Mammary epithelial cell (primary cell): Measurements from ENCODE around the gene FBN2.

Source experiments
- EZH2 ChIP-seq: IDR thresholded peaks from 2 replicates; pipeline ENCODE4 v1.6.1; 2012; ENCODE audit warnings: low read length, inconsistent platforms, borderline replicate concordance
- TF ChIP-seq, protein P1 (sequence below), 2 donors: IDR thresholded peaks in 1 of 2; conservative IDR thresholded peaks in 1 of 2; 2 replicates each; pipeline ENCODE4 v1.5.1; 2011 to 2012; ENCODE audit warnings: inconsistent platforms in 2 of 2, low read length in 2 of 2, mild to moderate bottlenecking in 2 of 2, control low read depth in 1 of 2, low read depth in 1 of 2; ENCODE audit not compliant: insufficient read depth in 1 of 2; ENCODE audit errors: extremely low read depth in 1 of 2

DNA sequence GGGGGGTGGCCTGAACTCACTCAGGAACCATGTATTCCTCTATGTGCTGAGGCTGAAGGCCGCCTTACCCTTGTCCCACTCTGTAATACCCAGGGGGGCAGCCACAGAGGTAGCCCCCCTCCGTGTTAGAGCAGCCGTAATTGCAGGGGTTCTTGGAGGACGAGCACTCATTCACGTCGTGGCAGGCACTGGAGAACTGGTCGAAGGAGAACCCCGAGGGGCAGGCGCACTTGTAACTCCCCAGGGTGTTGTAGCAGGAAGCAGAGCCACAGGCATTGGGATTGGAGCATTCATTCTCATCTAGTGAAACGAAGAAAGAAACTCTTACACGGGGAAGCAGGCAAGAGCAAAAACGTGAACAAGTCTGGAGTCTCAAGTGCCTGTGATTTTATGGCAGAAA is 274.7 kb downstream of the FBN2 start:
- TF ChIP-seq, protein P1, sequence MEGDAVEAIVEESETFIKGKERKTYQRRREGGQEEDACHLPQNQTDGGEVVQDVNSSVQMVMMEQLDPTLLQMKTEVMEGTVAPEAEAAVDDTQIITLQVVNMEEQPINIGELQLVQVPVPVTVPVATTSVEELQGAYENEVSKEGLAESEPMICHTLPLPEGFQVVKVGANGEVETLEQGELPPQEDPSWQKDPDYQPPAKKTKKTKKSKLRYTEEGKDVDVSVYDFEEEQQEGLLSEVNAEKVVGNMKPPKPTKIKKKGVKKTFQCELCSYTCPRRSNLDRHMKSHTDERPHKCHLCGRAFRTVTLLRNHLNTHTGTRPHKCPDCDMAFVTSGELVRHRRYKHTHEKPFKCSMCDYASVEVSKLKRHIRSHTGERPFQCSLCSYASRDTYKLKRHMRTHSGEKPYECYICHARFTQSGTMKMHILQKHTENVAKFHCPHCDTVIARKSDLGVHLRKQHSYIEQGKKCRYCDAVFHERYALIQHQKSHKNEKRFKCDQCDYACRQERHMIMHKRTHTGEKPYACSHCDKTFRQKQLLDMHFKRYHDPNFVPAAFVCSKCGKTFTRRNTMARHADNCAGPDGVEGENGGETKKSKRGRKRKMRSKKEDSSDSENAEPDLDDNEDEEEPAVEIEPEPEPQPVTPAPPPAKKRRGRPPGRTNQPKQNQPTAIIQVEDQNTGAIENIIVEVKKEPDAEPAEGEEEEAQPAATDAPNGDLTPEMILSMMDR (conservative IDR thresholded peaks at IDR 0.05 in 1 of 2, IDR thresholded peaks at IDR 0.05 in 1 of 2; ENCODE audit: extremely low read depth in 1 of 2, insufficient read depth in 1 of 2, low read depth in 1 of 2, low read length in 2 of 2), result no peak
- no peak for TF ChIP-seq EZH2
